NCI-H2227 treated with DMSO at 0.1 percent for 48 hours (cell line): ENCODE measurements around the gene NDUFAF8.

Experiments
- DNase-seq: peaks from one replicate; lab custom pipeline; 2025; lab: John Stamatoyannopoulos, UW

NDUFAF8 gene

GRCh38 chr17:81253358-81254131 lies 14.4 kb downstream of the NDUFAF8 start:
- peak; percentile 52 for DNase-seq

- DNase-seq: peak; percentile 95
Observed at GRCh38 chr17:81254955-81255717, 16.0 kb downstream of the NDUFAF8 start.

- no peak for DNase-seq
Observed at GRCh38 chr17:81256616-81257015, 17.5 kb downstream of the NDUFAF8 start.

DNA sequence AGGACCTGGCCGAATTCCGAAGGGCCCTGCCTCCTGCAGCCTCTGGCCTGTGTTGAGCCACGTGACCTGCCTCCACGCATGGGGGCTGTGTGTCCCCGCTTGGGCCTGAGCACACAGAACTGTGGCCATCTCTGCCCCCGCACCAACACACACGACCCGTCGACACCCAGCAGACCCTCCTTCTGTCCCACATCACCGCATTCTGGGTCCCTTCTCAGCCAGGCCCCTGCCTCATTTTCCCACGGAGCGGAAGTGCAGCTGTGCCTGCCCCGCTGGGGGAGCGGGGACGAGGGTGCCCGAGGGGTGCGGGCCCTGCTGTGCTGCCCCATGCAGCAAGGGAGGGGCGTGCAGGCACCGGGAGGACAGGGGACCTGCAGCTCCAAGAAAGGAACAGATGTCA lies 18.4 kb downstream of the NDUFAF8 start:
- DNase-seq: no peak

- no peak for DNase-seq
Observed at GRCh38 chr17:81258292-81258691, 19.2 kb downstream of the NDUFAF8 start.

- DNase-seq: no peak
Observed at GRCh38 chr17:81259058-81259605, 20.0 kb downstream of the NDUFAF8 start.

- no peak for DNase-seq
Observed at GRCh38 chr17:81260171-81260570, 21.1 kb downstream of the NDUFAF8 start.

- DNase-seq: no peak
Observed at GRCh38 chr17:81260641-81261040, 21.5 kb downstream of the NDUFAF8 start.

- no peak for DNase-seq
Observed at GRCh38 chr17:81261096-81261495, 22.0 kb downstream of the NDUFAF8 start.

DNA sequence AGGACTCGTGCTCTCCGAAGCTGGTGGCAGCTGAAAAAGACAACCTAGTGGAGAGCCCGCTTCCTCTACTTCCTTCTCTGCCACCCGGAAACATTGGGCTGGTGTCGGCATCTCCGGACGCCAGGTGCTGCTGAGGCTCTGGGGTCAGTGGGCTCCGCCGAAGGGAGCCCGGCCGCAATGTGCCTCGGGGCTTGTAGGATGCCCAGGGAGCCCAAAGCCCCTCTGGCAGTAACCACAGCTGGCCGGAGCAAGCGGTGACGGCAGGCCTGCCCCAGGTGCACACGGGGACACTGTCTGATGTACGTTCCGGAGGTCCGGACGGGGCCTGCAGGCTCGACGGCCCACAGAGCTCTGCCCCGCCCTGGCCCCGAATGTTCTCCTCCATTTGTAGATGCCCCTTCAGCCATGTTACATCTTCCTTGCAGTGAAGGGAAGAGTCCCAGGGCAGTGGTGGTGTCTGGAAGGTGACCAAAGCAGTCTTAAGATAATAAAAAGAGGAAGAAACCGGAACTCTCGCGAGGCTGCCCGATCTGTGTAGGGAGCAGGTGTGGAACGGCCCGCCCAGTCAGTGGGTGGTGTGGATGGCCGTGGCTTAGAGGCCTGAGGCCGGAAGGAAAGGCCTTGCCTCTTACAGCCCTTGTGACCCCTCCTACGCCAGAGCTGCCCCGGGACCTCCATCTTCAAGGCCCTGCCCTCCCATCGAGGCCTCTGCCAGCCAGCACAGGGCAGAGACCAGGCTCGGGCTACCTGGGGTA lies 22.6 kb downstream of the NDUFAF8 start:
- DNase-seq: no peak

DNA sequence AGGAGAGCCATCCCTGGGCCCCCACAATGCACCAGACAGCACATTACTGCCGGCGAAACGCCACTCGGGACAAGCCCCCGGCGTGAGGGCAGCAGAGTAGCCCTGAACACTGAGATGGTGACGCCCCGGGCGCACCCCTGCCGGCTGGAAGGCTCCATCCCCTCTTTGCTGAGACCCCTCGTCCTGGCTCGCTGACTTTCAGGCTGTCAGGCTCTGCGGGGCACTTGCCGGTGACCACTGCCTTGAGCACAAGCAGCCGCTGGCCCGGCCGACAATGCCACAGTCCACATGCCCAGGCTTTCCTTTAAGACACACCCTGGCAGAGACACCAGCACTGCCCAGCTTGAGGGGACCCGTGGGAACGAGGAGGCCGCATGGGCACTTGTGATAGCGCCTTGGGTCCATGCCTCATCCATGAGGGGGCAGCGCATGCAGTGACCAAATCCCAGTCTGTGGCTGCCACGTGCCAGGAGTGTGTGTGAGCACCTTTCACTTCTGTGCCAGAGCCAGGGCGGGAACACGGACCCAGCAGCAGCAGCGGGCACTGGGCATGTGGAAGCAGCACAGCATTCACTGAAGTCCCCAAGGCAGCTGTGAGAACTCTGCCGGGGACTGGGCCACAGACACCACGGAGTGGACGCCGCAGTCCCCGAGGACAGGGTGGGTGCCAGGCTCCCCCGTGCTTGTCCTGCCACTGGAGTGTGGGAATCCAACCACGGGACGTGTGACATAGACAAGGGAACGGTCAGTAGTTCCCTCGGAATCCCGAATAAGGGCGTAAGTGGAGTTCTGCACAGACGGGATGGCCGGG lies 24.5 kb downstream of the NDUFAF8 start:
- no peak for DNase-seq

DNA sequence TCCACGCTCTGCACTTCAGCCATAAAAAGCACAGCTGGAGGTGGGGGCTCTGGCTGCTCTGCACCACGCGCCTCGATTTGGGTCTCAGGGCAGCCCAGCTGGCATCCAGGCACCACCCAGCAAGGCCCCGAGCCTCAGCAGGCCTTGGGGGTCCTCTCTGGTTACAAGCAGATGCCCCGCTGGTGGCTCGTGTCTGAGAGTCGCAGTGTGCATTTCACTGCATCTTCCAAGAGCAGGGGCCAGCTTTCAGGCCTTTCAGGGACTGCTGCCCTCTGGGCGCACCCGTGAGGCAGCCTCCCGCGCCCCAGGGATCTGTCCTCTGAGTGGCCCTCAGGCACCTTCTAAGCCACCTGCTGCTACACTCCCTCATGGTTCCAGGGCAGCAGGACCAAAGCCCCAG lies 25.5 kb downstream of the NDUFAF8 start:
- no peak for DNase-seq

- DNase-seq: no peak
Observed at GRCh38 chr17:81265576-81265975, 26.5 kb downstream of the NDUFAF8 start.

DNA sequence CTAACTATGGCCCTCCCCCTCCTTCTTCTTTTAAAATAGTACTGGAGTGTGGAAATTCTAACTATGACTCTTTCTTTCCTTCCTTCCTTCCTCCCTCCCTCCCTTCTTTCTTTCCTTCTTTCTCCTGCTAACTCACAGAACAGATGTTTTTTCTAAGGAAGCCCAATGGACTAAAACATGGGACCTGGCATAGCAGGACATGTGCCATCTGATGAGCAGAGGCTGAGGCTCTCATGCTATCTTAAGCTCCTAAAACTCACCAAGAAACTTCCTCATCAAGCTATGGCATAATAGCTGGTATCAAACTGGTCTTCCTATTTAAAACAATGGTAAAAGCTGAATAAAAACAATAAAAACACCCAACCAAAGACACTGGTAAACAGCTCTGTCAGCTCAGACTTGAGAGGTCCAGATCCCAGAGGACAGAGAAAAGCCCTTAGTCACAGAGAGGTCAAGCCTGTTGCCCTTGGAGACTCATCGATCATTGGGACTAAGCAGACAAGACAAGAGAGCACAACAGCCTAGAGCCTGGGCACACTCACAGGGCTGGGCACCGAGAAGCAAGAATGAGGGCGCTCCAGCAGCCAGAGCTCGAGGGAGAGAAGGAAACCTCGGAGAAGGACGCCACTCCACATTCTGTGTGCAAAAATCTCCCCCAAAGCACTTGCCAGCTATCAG lies 28.4 kb downstream of the NDUFAF8 start:
- no peak for DNase-seq

- DNase-seq: no peak
Observed at GRCh38 chr17:81270279-81270678, 31.2 kb downstream of the NDUFAF8 start.

- no peak for DNase-seq
Observed at GRCh38 chr17:81271226-81271625, 32.1 kb downstream of the NDUFAF8 start.

- no peak for DNase-seq
Observed at GRCh38 chr17:81272616-81273015, 33.5 kb downstream of the NDUFAF8 start.

- DNase-seq: no peak
Observed at GRCh38 chr17:81273698-81274470, 34.8 kb downstream of the NDUFAF8 start.

DNA sequence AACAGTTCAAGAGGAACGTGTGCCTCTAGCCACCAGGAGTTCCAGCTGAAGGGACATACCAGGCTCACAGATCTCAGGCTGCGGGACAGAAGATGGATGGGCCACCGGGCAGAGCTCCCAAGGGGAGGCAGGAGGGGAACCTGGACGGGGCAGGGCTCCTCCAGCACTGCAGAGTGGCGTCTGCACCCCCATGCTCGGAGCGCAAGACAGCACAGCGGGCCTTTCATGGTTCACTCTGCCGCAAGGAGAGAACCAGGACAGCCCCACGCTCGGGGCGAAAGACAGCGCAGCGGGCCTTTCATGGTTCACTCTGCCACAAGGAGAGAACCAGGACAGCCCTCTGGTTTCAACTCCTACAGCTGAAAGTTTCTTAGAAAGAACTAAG lies 35.3 kb downstream of the NDUFAF8 start:
- no peak for DNase-seq

GRCh38 chr17:81276781-81277180 lies 37.7 kb downstream of the NDUFAF8 start:
- no peak for DNase-seq
